HL-60 (cell line): ENCODE data around the gene PERCC1.

Experiments
- DNase-seq, 2 experiments: peaks; one replicate each; pipeline ENCODE4 v3.0.0-alpha.2; 2010 to 2020; ENCODE audit warnings: low read depth in 1 of 2, low spot score in 1 of 2
- H3K27ac ChIP-seq: fragments of 250-450 bp; sonication (Bioruptor Pico); replicated peaks from 2 replicates; pipeline ENCODE4 v1.5.1; 2020; ENCODE audit warnings: mild to moderate bottlenecking, moderate library complexity
- H3K27me3 ChIP-seq: fragments of 250-450 bp; sonication (Bioruptor Pico); 2 replicates; pipeline ENCODE4 v1.5.1; 2021; ENCODE audit warnings: mild to moderate bottlenecking, moderate library complexity; ENCODE audit not compliant: insufficient read depth, poor library complexity, severe bottlenecking
- H3K4me3 ChIP-seq: replicated peaks from 2 replicates; pipeline ENCODE4 v1.5.1; 2011; ENCODE audit warnings: mild to moderate bottlenecking, control low read depth, low read length; ENCODE audit not compliant: insufficient read depth
- GABPA ChIP-seq: IDR thresholded peaks from 2 replicates; pipeline ENCODE4 v1.6.1; 2012; ENCODE audit warnings: low read depth
- POLR2AphosphoS5 ChIP-seq: IDR thresholded peaks from 2 replicates; pipeline ENCODE4 v1.6.1; 2012; ENCODE audit warnings: low read depth
- REST ChIP-seq: IDR thresholded peaks from 2 replicates; pipeline ENCODE4 v1.6.1; 2012; ENCODE audit warnings: low read depth; ENCODE audit not compliant: insufficient replicate concordance
- SPI1 ChIP-seq: IDR thresholded peaks from 2 replicates; pipeline ENCODE4 v1.6.1; 2012; ENCODE audit warnings: low read depth, mild to moderate bottlenecking, borderline replicate concordance
- TF ChIP-seq, protein P1 (sequence below): IDR thresholded peaks from one replicate; pipeline ENCODE4 v1.5.1; 2011; ENCODE audit warnings: low read length, control low read depth, inconsistent platforms; ENCODE audit not compliant: insufficient read depth

The PERCC1 gene

DNA sequence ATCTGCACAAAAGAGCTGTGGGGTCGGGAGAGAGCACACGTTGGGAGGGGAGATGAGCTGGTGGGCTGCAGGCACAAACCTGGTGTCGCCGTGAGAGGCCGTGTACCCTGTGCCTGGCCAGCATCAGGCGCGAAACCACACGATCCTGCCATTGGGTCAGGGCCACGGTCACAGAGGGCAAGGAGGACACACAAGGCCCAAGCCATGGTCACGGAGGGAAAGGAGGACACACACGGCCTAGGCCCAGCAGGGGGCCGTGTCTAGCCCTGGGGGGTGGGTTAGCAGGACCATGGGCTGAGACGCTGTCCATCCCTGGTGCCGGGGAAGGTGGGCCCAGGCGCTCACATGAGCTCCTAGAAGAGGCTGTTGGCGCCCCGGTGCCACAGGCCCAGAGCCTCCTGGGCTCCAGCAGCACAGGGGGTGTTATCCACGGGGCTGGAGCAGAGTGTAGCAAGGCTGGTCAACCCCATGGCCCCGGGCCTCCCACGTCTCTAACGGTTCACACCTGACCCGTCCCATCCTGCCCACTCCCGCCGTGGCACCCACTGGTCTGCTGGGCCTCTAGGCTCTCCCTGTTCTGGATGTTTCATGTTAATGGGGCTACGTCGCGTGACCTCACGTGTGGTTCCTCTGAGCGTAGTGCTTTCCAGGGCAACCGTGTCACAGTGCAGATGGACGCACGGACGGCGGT is 21.0 kb downstream of the PERCC1 start:
- H3K4me3 ChIP-seq = no peak overlapping the region
- TF ChIP-seq, protein P1, sequence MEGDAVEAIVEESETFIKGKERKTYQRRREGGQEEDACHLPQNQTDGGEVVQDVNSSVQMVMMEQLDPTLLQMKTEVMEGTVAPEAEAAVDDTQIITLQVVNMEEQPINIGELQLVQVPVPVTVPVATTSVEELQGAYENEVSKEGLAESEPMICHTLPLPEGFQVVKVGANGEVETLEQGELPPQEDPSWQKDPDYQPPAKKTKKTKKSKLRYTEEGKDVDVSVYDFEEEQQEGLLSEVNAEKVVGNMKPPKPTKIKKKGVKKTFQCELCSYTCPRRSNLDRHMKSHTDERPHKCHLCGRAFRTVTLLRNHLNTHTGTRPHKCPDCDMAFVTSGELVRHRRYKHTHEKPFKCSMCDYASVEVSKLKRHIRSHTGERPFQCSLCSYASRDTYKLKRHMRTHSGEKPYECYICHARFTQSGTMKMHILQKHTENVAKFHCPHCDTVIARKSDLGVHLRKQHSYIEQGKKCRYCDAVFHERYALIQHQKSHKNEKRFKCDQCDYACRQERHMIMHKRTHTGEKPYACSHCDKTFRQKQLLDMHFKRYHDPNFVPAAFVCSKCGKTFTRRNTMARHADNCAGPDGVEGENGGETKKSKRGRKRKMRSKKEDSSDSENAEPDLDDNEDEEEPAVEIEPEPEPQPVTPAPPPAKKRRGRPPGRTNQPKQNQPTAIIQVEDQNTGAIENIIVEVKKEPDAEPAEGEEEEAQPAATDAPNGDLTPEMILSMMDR = no peak
- TF ChIP-seq SPI1 (no peak), POLR2AphosphoS5 (no peak), GABPA (no peak), REST (no peak)
- no peaks in the 10 kb centered on the region for H3K27me3 ChIP-seq
- no peak for DNase-seq
- H3K27ac ChIP-seq = no peak overlapping the region

- H3K27ac ChIP-seq = no peak overlapping the region
- H3K27me3 ChIP-seq = no peaks in the 10 kb centered on the region
- TF ChIP-seq SPI1 (no peak), REST (no peak), POLR2AphosphoS5 (no peak), GABPA (no peak)
- TF ChIP-seq, protein P1 = no peak
- H3K4me3 ChIP-seq = no peak overlapping the region
- DNase-seq = no peak
Observed at GRCh38 chr16:1452530-1452929, 21.7 kb downstream of the PERCC1 start.

GRCh38 chr16:1453316-1453715 is 22.4 kb downstream of the PERCC1 start:
- no peaks in the 10 kb centered on the region for H3K27me3 ChIP-seq
- DNase-seq = no peak
- no peak overlapping the region for H3K27ac ChIP-seq
- H3K4me3 ChIP-seq = no peak overlapping the region
- TF ChIP-seq SPI1 (no peak), GABPA (no peak), REST (no peak), POLR2AphosphoS5 (no peak)
- TF ChIP-seq, protein P1 = no peak
